ENCODE measurements around the gene SNTA1.
"Not testable (repeated sequence)": the region's sequence is repeated elsewhere in the genome, so short reads cannot be mapped to it uniquely, and the experiment has no call there.

The SNTA1 gene

DNA sequence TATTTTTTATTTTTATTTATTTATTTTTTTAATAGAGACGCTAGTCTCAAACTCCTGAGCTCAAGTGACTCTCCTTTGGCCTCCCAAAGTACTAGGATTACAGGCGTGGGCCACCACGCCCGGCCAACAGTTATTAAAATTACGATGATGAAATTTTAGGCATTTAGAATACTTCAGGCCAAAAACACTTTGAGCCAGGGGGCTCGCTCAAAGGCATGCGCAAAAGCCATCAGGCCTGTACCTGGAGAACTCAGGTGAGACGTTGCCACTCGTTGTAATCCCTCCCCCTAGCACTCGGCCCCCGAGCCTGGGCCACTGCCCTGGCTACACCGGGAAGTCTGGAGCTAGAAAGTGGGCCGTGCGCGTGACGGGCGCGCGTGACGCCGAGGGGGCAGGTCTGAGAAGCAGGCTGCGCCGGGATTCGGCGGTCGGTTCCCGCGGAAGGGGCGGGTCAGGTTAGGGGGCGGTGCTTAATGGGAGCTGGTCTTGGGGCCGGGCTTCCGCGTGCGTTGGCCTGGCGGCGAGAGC lies 46.0 kb upstream of the SNTA1 start:
- Histone ChIP-seq H2AFZ (ENCODE audit: low read depth, low read length) (peak overlapping the region; percentile 44; the same call in 1 of the 2 replicates), H3K27ac (ENCODE audit: low read length) (peak overlapping the region; percentile 41), H3K9me3 (ENCODE audit: insufficient read depth, low read length) (no peaks in the 10 kb centered on the region), H3K9ac (ENCODE audit: low read length) (peak overlapping the region; percentile 72), H3K4me3 (ENCODE audit: low read length) (peak overlapping the region; percentile 77), H3K36me3 (replicated peaks; ENCODE audit: low read depth, low read length) (no peaks in the 10 kb centered on the region), H3K79me2 (ENCODE audit: low read length) (peaks cover 11% of the 10 kb centered on the region), H3K4me2 (ENCODE audit: low read length) (peak overlapping the region; percentile 72), H3K4me1 (ENCODE audit: low read length) (peaks cover 8% of the 10 kb centered on the region), H4K20me1 (ENCODE audit: insufficient read depth, low read length) (0 out of 2 replicates have a peak, but pooled peaks cover 3% of the 10 kb centered on the region), H3K27me3 (ENCODE audit: low read depth, low read length) (no peaks in the 10 kb centered on the region)
- TF ChIP-seq, protein P1, sequence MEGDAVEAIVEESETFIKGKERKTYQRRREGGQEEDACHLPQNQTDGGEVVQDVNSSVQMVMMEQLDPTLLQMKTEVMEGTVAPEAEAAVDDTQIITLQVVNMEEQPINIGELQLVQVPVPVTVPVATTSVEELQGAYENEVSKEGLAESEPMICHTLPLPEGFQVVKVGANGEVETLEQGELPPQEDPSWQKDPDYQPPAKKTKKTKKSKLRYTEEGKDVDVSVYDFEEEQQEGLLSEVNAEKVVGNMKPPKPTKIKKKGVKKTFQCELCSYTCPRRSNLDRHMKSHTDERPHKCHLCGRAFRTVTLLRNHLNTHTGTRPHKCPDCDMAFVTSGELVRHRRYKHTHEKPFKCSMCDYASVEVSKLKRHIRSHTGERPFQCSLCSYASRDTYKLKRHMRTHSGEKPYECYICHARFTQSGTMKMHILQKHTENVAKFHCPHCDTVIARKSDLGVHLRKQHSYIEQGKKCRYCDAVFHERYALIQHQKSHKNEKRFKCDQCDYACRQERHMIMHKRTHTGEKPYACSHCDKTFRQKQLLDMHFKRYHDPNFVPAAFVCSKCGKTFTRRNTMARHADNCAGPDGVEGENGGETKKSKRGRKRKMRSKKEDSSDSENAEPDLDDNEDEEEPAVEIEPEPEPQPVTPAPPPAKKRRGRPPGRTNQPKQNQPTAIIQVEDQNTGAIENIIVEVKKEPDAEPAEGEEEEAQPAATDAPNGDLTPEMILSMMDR (IDR thresholded peaks at IDR 0.05; ENCODE audit: low read depth, low read length): no peak
- TF ChIP-seq EZH2phosphoT487 (IDR thresholded peaks at IDR 0.05; ENCODE audit: low read depth): no peak

DNA sequence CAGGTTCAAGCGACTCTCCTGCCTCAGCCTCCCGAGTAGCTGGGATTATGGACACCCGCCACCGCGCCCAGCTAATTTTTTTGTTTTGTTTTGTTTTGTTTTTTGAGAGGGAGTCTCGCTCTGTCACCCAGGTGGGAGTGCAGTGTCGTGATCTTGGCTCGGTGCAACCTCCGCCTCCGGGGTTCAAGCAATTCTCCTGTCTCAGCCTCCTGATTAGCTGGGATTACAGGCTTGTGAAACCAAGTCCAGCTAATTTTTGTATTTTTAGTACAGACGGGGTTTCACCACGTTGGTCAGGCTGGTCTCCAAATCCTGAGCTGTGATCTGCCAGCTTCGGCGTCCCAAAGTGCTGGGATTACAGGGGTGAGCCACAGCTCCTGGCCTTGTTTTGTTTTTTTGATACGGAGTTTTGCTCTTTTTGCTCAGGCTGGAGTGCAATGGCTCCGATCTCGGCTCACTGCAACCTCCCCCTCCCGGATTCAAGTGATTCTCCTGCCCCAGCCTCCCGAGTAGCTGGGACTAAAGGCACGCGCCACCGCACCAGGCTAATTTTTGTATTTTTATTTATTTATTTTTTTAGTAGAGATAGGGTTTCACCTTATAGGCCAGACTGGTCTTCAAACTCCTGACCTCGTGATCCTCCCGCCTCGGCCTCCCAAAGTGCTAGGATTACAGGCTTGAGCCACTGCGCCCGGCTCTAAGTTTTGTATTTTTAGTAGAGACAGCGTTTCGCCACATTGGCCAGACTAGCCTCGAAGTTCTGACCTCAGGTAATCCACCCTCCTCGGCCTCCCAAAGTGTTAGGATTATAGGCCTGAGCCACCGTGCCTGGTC lies 45.3 kb upstream of the SNTA1 start:
- H3K4me1 ChIP-seq (ENCODE audit: low read length); H2AFZ ChIP-seq (ENCODE audit: low read depth, low read length); H3K27ac ChIP-seq (ENCODE audit: low read length); H3K9me3 ChIP-seq (ENCODE audit: insufficient read depth, low read length); H4K20me1 ChIP-seq (ENCODE audit: insufficient read depth, low read length); H3K27me3 ChIP-seq (ENCODE audit: low read depth, low read length); H3K36me3 ChIP-seq (replicated peaks; ENCODE audit: low read depth, low read length): not testable (repeated sequence)
- Histone ChIP-seq H3K79me2 (ENCODE audit: low read length) (peaks cover 11% of the 10 kb centered on the region), H3K4me2 (ENCODE audit: low read length) (peak overlapping the region; percentile 72), H3K4me3 (ENCODE audit: low read length) (peak overlapping the region; percentile 77), H3K9ac (ENCODE audit: low read length) (peak overlapping the region; percentile 72)

DNA sequence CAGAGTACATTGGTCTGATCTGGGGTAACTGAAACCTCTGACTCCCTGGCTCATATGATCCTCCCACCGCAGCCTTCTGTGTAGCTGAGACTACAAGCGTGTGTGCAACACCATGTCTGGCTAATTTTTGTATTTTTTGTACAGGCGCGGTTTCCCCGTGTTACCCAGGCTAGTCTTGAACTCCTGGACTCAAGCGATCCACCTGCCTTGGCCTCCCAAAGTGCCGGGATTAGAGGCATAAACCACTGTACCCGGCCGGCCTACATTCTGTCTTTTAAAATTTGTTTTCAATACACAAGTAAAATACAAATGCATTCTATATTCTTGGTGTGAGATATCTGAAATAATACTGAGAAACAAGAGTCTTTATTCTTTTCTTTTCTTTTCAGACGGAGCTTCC lies 44.6 kb upstream of the SNTA1 start:
- no peak overlapping the region for H3K27ac ChIP-seq (ENCODE audit: low read length)

DNA sequence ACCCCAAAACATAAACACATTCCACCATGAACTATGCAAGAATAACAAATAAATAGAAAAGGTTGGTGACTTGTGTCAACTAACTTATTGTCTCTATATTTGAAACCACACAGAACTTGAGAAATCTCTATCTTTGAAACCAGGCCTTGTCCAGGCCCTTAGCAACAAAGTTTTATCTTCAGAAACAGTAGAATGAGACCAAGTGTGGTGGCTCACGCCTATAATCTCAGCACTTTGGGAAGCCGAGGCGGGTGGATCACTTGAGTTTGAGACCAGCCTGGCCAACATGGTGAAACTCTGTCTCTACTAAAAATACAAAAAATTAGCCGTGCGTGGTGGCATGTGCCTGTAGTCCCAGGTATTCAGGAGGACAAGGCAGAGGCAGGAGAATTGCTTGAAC lies 39.6 kb upstream of the SNTA1 start:
- not testable (repeated sequence) for H3K9me3 ChIP-seq (ENCODE audit: insufficient read depth, low read length); H3K36me3 ChIP-seq (replicated peaks; ENCODE audit: low read depth, low read length); H4K20me1 ChIP-seq (ENCODE audit: insufficient read depth, low read length); H3K27ac ChIP-seq (ENCODE audit: low read length); H3K27me3 ChIP-seq (ENCODE audit: low read depth, low read length); H3K4me3 ChIP-seq (ENCODE audit: low read length); H3K4me1 ChIP-seq (ENCODE audit: low read length); H2AFZ ChIP-seq (ENCODE audit: low read depth, low read length); H3K79me2 ChIP-seq (ENCODE audit: low read length); H3K9ac ChIP-seq (ENCODE audit: low read length); H3K4me2 ChIP-seq (ENCODE audit: low read length)

More for the DNA sequence above, 44.6 kb upstream of the SNTA1 start:
- Histone ChIP-seq H3K79me2 (ENCODE audit: low read length) (peaks cover 11% of the 10 kb centered on the region), H3K36me3 (replicated peaks; ENCODE audit: low read depth, low read length) (no peaks in the 10 kb centered on the region), H3K4me1 (ENCODE audit: low read length) (peaks cover 8% of the 10 kb centered on the region), H3K4me3 (ENCODE audit: low read length) (no peak overlapping the region), H3K4me2 (ENCODE audit: low read length) (no peak overlapping the region), H3K9ac (ENCODE audit: low read length) (no peak overlapping the region), H3K9me3 (ENCODE audit: insufficient read depth, low read length) (no peaks in the 10 kb centered on the region), H2AFZ (ENCODE audit: low read depth, low read length) (no peak overlapping the region), H3K27me3 (ENCODE audit: low read depth, low read length) (no peaks in the 10 kb centered on the region), H4K20me1 (ENCODE audit: insufficient read depth, low read length) (0 out of 2 replicates have a peak, but pooled peaks cover 3% of the 10 kb centered on the region)
- TF ChIP-seq, protein P1 (IDR thresholded peaks at IDR 0.05; ENCODE audit: low read depth, low read length): no peak
- TF ChIP-seq EZH2phosphoT487 (IDR thresholded peaks at IDR 0.05; ENCODE audit: low read depth): no peak

DNA sequence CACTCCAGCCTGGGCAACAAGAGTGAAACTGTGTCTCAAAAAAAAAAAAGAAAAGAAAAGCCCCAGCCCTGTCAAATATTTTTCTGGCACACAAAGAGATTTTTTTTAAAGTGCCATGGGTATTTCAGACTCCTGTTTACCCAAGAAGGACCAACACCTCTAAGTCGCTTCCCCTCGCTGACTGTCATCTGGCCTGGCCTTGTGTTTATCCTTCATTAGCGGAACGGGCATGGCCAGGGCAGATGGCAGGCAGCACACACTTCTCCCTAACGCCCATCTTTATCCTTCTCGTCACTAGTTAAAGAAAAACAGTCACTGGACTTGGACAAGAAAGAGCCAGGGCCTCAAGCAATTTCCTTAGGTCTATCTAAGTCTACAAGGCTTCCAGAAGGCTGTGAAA lies 39.0 kb upstream of the SNTA1 start:
- Histone ChIP-seq H3K4me1 (ENCODE audit: low read length) (no peaks in the 10 kb centered on the region; the same call in 1 of the 2 replicates), H4K20me1 (ENCODE audit: insufficient read depth, low read length) (no peaks in the 10 kb centered on the region), H3K4me2 (ENCODE audit: low read length) (no peak overlapping the region), H3K9me3 (ENCODE audit: insufficient read depth, low read length) (no peaks in the 10 kb centered on the region), H3K36me3 (replicated peaks; ENCODE audit: low read depth, low read length) (no peaks in the 10 kb centered on the region), H3K79me2 (ENCODE audit: low read length) (no peaks in the 10 kb centered on the region), H2AFZ (ENCODE audit: low read depth, low read length) (no peak overlapping the region), H3K4me3 (ENCODE audit: low read length) (no peak overlapping the region), H3K27me3 (ENCODE audit: low read depth, low read length) (no peaks in the 10 kb centered on the region), H3K9ac (ENCODE audit: low read length) (no peak overlapping the region), H3K27ac (ENCODE audit: low read length) (no peak overlapping the region)
- TF ChIP-seq, protein P1 (IDR thresholded peaks at IDR 0.05; ENCODE audit: low read depth, low read length): no peak
- no peak for TF ChIP-seq EZH2phosphoT487 (IDR thresholded peaks at IDR 0.05; ENCODE audit: low read depth)
